Subcutaneous abdominal adipose tissue (tissue), 5 donors: ENCODE measurements around the gene MRPL1.

ENCODE experiments used
- H3K27ac ChIP-seq: one replicate; pipeline ENCODE4 v1.7.0; 2013; ENCODE audit warnings: low read depth, mild to moderate bottlenecking, inconsistent platforms, low read length, moderate library complexity
- H3K27me3 ChIP-seq, 5 donors: one replicate each; pipeline ENCODE4 v1.7.0; 2013; ENCODE audit warnings: low read length in 5 of 5, inconsistent platforms in 1 of 5; ENCODE audit not compliant: control insufficient read depth in 5 of 5, insufficient read depth in 4 of 5
- H3K36me3 ChIP-seq, 5 donors: one replicate each; pipeline ENCODE4 v1.7.0; 2013; ENCODE audit warnings: low read length in 5 of 5; ENCODE audit not compliant: control insufficient read depth in 5 of 5, insufficient read depth in 5 of 5
- H3K4me1 ChIP-seq, 5 donors: one replicate each; pipeline ENCODE4 v1.7.0; 2013; ENCODE audit warnings: low read length in 5 of 5, mild to moderate bottlenecking in 3 of 5, moderate library complexity in 1 of 5; ENCODE audit not compliant: control insufficient read depth in 5 of 5, insufficient read depth in 5 of 5
- H3K4me3 ChIP-seq, 5 donors: one replicate each; pipeline ENCODE4 v1.7.0; 2013; ENCODE audit warnings: low read length in 5 of 5, low read depth in 1 of 5
- H3K9ac ChIP-seq, 5 donors: one replicate each; pipeline ENCODE4 v1.7.0; 2013; ENCODE audit warnings: low read length in 5 of 5, mild to moderate bottlenecking in 4 of 5, moderate library complexity in 3 of 5
- H3K9me3 ChIP-seq, 5 donors: one replicate each; pipeline ENCODE4 v1.7.0; 2013; ENCODE audit warnings: low read length in 5 of 5; ENCODE audit not compliant: control insufficient read depth in 5 of 5
- donor health status: healthy.
- donor health status: healthy.
- donor health status: healthy.
- donor health status: healthy.
- donor health status: healthy.

Gene MRPL1

GRCh38 chr4:77910676-77911075, 48.0 kb downstream of the MRPL1 start:
- Histone ChIP-seq H3K27ac (no peak overlapping the region), H3K27me3 (no peaks in the 10 kb centered on the region), H3K4me3 (no peak overlapping the region), H3K9ac (no peak overlapping the region), H3K36me3 (peaks cover 2 to 21% (median 9%) of the 10 kb centered on the region in 5 donors), H3K9me3 (no peaks in the 10 kb centered on the region), H3K4me1 (no peaks in the 10 kb centered on the region)

GRCh38 chr4:77911091-77911490, 48.5 kb downstream of the MRPL1 start:
- no peak overlapping the region for H3K9ac ChIP-seq

GRCh38 chr4:77911842-77912450, 49.3 kb downstream of the MRPL1 start:
- Histone ChIP-seq H3K9me3 (no peaks in the 10 kb centered on the region), H3K4me3 (no peak overlapping the region), H3K27ac (no peak overlapping the region), H3K27me3 (no peaks in the 10 kb centered on the region), H3K4me1 (no peaks in the 10 kb centered on the region), H3K36me3 (peaks cover 2 to 21% (median 9%) of the 10 kb centered on the region in 5 donors), H3K9ac (no peak overlapping the region)

More at GRCh38 chr4:77911091-77911490, 48.5 kb downstream of the MRPL1 start:
- no peak overlapping the region for H3K27ac ChIP-seq
- H3K27me3 ChIP-seq, result no peaks in the 10 kb centered on the region
- H3K36me3 ChIP-seq, result peaks cover 2 to 21% (median 9%) of the 10 kb centered on the region in 5 donors
- no peak overlapping the region for H3K4me3 ChIP-seq
- no peaks in the 10 kb centered on the region for H3K9me3 ChIP-seq
- no peaks in the 10 kb centered on the region for H3K4me1 ChIP-seq

- Histone ChIP-seq H3K4me3 (no peak overlapping the region), H3K4me1 (no peaks in the 10 kb centered on the region), H3K9ac (no peak overlapping the region), H3K27ac (no peak overlapping the region), H3K36me3 (peaks cover 2 to 21% (median 7%) of the 10 kb centered on the region in 5 donors), H3K27me3 (no peaks in the 10 kb centered on the region), H3K9me3 (no peaks in the 10 kb centered on the region)
These were observed 50.7 kb downstream of the MRPL1 start for GRCh38 chr4:77913348-77913747.

- no peak overlapping the region for H3K27ac ChIP-seq
- H3K9me3 ChIP-seq, result no peaks in the 10 kb centered on the region
- H3K4me3 ChIP-seq, result no peak overlapping the region
- H3K4me1 ChIP-seq, result peaks cover 0 to 11% (median 0%) of the 10 kb centered on the region in 5 donors
- no peaks in the 10 kb centered on the region for H3K27me3 ChIP-seq
- H3K9ac ChIP-seq, result no peak overlapping the region
- H3K36me3 ChIP-seq, result peaks cover 0 to 10% (median under 1%) of the 10 kb centered on the region in 5 donors
These were observed 54.4 kb downstream of the MRPL1 start for GRCh38 chr4:77917075-77917474.

- Histone ChIP-seq H3K4me3 (no peak overlapping the region), H3K36me3 (peaks cover 0 to 10% (median 0%) of the 10 kb centered on the region in 5 donors), H3K4me1 (peaks cover 0 to 11% (median 0%) of the 10 kb centered on the region in 5 donors), H3K9ac (no peak overlapping the region), H3K27me3 (no peaks in the 10 kb centered on the region), H3K27ac (no peak overlapping the region), H3K9me3 (no peaks in the 10 kb centered on the region)
These were observed 55.0 kb downstream of the MRPL1 start for GRCh38 chr4:77917601-77918000.

GRCh38 chr4:77920371-77920770, 57.7 kb downstream of the MRPL1 start:
- no peaks in the 10 kb centered on the region for H3K9me3 ChIP-seq
- no peak overlapping the region for H3K4me3 ChIP-seq
- H3K27ac ChIP-seq, result no peak overlapping the region
- peaks cover 0 to 11% (median 0%) of the 10 kb centered on the region in 5 donors for H3K4me1 ChIP-seq
- H3K27me3 ChIP-seq, result no peaks in the 10 kb centered on the region
- peaks cover 0 to 3% (median 0%) of the 10 kb centered on the region in 5 donors for H3K36me3 ChIP-seq
- H3K9ac ChIP-seq, result no peak overlapping the region

GRCh38 chr4:77921701-77922100, 59.1 kb downstream of the MRPL1 start:
- Histone ChIP-seq H3K4me3 (no peak overlapping the region), H3K27ac (no peak overlapping the region), H3K36me3 (peaks cover 0 to 3% (median 0%) of the 10 kb centered on the region in 5 donors), H3K9ac (no peak overlapping the region), H3K9me3 (peaks cover 0 to 5% (median 4%) of the 10 kb centered on the region in 5 donors), H3K4me1 (peaks cover 0 to 11% (median 0%) of the 10 kb centered on the region in 5 donors), H3K27me3 (no peaks in the 10 kb centered on the region)

GRCh38 chr4:77922158-77923094, 59.8 kb downstream of the MRPL1 start:
- Histone ChIP-seq H3K27me3 (no peaks in the 10 kb centered on the region), H3K4me3 (no peak overlapping the region), H3K4me1 (peaks cover 0 to 11% (median 0%) of the 10 kb centered on the region in 5 donors), H3K27ac (no peak overlapping the region), H3K9ac (no peak overlapping the region), H3K36me3 (peaks cover 0 to 3% (median 0%) of the 10 kb centered on the region in 5 donors), H3K9me3 (peaks cover 0 to 5% (median 4%) of the 10 kb centered on the region in 5 donors)
